ENCODE results near the gene TEDC1. TPM values are rescaled to one million over a fixed set of nuclear protein-coding genes. Genes with fewer than 3 reads are reported as not detected.

The TEDC1 gene
- polyA plus RNA-seq, 1 donor (not counting 4 experiments of a cell fraction or from before 2014, with no cell fraction given) = 5.0 TPM

- Histone ChIP-seq H3K4me2 (ENCODE audit: control insufficient read depth, extremely low read depth, insufficient read depth, low read depth, low read length) (no peak overlapping the region), H3K27me3 (ENCODE audit: control insufficient read depth, extremely low read depth, insufficient read depth, low read length) (no peaks in the 10 kb centered on the region), H3K9ac (ENCODE audit: control insufficient read depth, extremely low read depth, insufficient read depth, low read length) (no peak overlapping the region), H3K4me1 (ENCODE audit: control insufficient read depth, extremely low read depth, insufficient read depth, low read length) (no peaks in the 10 kb centered on the region), H2AFZ (ENCODE audit: control insufficient read depth, low read length) (no peak overlapping the region), H3K27ac (ENCODE audit: control insufficient read depth, insufficient read depth, low read length) (no peak overlapping the region), H4K20me1 (ENCODE audit: control insufficient read depth, extremely low read depth, insufficient read depth, low read length) (peaks cover 2% of the 10 kb centered on the region), H3K9me3 (ENCODE audit: control insufficient read depth, low read depth, low read length) (no peaks in the 10 kb centered on the region), H3K9me1 (ENCODE audit: control insufficient read depth, extremely low read depth, insufficient read depth, low read length) (no peaks in the 10 kb centered on the region), H3K36me3 (ENCODE audit: control insufficient read depth in 2 of 2, extremely low read depth in 1 of 2, insufficient read depth in 2 of 2, low read length in 2 of 2) (peaks cover 13 to 20% of the 10 kb centered on the region in 2 experiments), H3K79me2 (ENCODE audit: control insufficient read depth, insufficient read depth, low read length) (peaks cover 16% of the 10 kb centered on the region), H3K4me3 (ENCODE audit: control insufficient read depth in 2 of 3, extremely low read depth in 1 of 3, insufficient read depth in 2 of 3, low read depth in 1 of 3, low read length in 3 of 3) (no peak overlapping the region)
- DNase-seq (ENCODE audit: low read depth, low spot score) = no peak
- dilution Hi-C loops (cut with MboI; ENCODE audit: extremely low pct_ligation_motif_present, low sequenced_read_pairs) = no loop called here
- FAIRE-seq = no peak
- TF ChIP-seq EZH2 (IDR thresholded peaks at IDR 0.05; ENCODE audit: low read length) = no peak
- TF ChIP-seq CTCF (optimal IDR thresholded peaks at IDR 0.05 in 1 of 3, IDR thresholded peaks at IDR 0.05 in 1 of 3, conservative IDR thresholded peaks at IDR 0.05 in 1 of 3; ENCODE audit: extremely low read depth in 1 of 3, insufficient read depth in 2 of 3, low read length in 3 of 3) = no peak
Observed at GRCh38 chr14:105445290-105445689, 45.8 kb upstream of the TEDC1 start.

- H4K20me1 ChIP-seq (ENCODE audit: control insufficient read depth, extremely low read depth, insufficient read depth, low read length) = peaks cover 2% of the 10 kb centered on the region
- dilution Hi-C loops (cut with MboI; ENCODE audit: extremely low pct_ligation_motif_present, low sequenced_read_pairs) = no loop called here
- H3K27ac ChIP-seq (ENCODE audit: control insufficient read depth, insufficient read depth, low read length) = no peak overlapping the region
- H3K4me3 ChIP-seq (ENCODE audit: control insufficient read depth in 2 of 3, extremely low read depth in 1 of 3, insufficient read depth in 2 of 3, low read depth in 1 of 3, low read length in 3 of 3) = no peak overlapping the region
- TF ChIP-seq EZH2 (IDR thresholded peaks at IDR 0.05; ENCODE audit: low read length) = no peak
- TF ChIP-seq CTCF (optimal IDR thresholded peaks at IDR 0.05 in 1 of 3, IDR thresholded peaks at IDR 0.05 in 1 of 3, conservative IDR thresholded peaks at IDR 0.05 in 1 of 3; ENCODE audit: extremely low read depth in 1 of 3, insufficient read depth in 2 of 3, low read length in 3 of 3) = no peak
- no peak overlapping the region for H3K4me2 ChIP-seq (ENCODE audit: control insufficient read depth, extremely low read depth, insufficient read depth, low read depth, low read length)
- H3K4me1 ChIP-seq (ENCODE audit: control insufficient read depth, extremely low read depth, insufficient read depth, low read length) = no peaks in the 10 kb centered on the region
- H3K9me1 ChIP-seq (ENCODE audit: control insufficient read depth, extremely low read depth, insufficient read depth, low read length) = no peaks in the 10 kb centered on the region
- peaks cover 16 to 23% of the 10 kb centered on the region in 2 experiments for H3K36me3 ChIP-seq (ENCODE audit: control insufficient read depth in 2 of 2, extremely low read depth in 1 of 2, insufficient read depth in 2 of 2, low read length in 2 of 2)
- no peaks in the 10 kb centered on the region for H3K9me3 ChIP-seq (ENCODE audit: control insufficient read depth, low read depth, low read length)
- no peak overlapping the region for H2AFZ ChIP-seq (ENCODE audit: control insufficient read depth, low read length)
- no peak overlapping the region for H3K9ac ChIP-seq (ENCODE audit: control insufficient read depth, extremely low read depth, insufficient read depth, low read length)
- no peak for FAIRE-seq
- H3K27me3 ChIP-seq (ENCODE audit: control insufficient read depth, extremely low read depth, insufficient read depth, low read length) = no peaks in the 10 kb centered on the region
- peaks cover 15% of the 10 kb centered on the region for H3K79me2 ChIP-seq (ENCODE audit: control insufficient read depth, insufficient read depth, low read length)
- DNase-seq (ENCODE audit: low read depth, low spot score) = no peak
Observed at GRCh38 chr14:105445901-105446845, 44.9 kb upstream of the TEDC1 start.

All from keratinocyte (primary cell).